Esophagus muscularis mucosa (tissue), 3 donors: ENCODE measurements around the gene MCUB.

ENCODE experiments used
- CTCF ChIP-seq, 3 experiments: fragments of 200-600 bp in 2 of 3; fragments of 450-650 bp in 1 of 3; sonication (generic) in 2 of 3; IDR thresholded peaks; one replicate each; pipeline ENCODE4 v1.5.1; 2017 to 2019; ENCODE audit warnings: antibody characterized with exemption in 3 of 3, mild to moderate bottlenecking in 2 of 3, moderate library complexity in 1 of 3
- POLR2A ChIP-seq: fragments of 450-650 bp; IDR thresholded peaks from one replicate; pipeline ENCODE4 v1.6.1; 2017; ENCODE audit warnings: antibody characterized with exemption, moderate library complexity, mild to moderate bottlenecking, low read depth
- POLR2AphosphoS5 ChIP-seq, 2 donors: sonication (generic); formaldehyde crosslinking; IDR thresholded peaks; one replicate each; pipeline ENCODE4 v1.6.1; 2017; ENCODE audit warnings: antibody characterized with exemption in 2 of 2

- TF ChIP-seq CTCF (IDR thresholded peaks at IDR 0.05): no peak
- no peak for TF ChIP-seq POLR2AphosphoS5 (IDR thresholded peaks at IDR 0.05)
- no peak for TF ChIP-seq POLR2A
Observed at GRCh38 chr4:109600431-109600830, 40.4 kb downstream of the MCUB start.
